H1 (cell line): ENCODE measurements around the gene ATP6V0A1. TPM values are rescaled to one million over a fixed set of nuclear protein-coding genes. Genes with fewer than 3 reads are reported as not detected.

Source experiments
- CHD1 ChIP-seq: IDR thresholded peaks from 2 replicates; pipeline ENCODE4 v1.6.1; 2012; ENCODE audit warnings: low read depth, low read length, improper control_type of control experiment
- CHD7 ChIP-seq: fragments of 300-600 bp; sonication (generic); IDR thresholded peaks from 2 replicates; pipeline ENCODE4 v1.7.1; 2012; ENCODE audit warnings: low read length, moderate library complexity, mild to moderate bottlenecking, inconsistent platforms; ENCODE audit not compliant: insufficient replicate concordance
- USF2 ChIP-seq: IDR thresholded peaks from 2 replicates; pipeline ENCODE4 v1.6.1; 2011; ENCODE audit warnings: low read length, improper control_type of control experiment
- polyA plus RNA-seq, 7 experiments: library from polyadenylated mRNA; depleted of rRNA in 3 of 7; stranded (reverse) in 5 of 7; unstranded in 2 of 7; fragments of >200 nt in 5 of 7; fragments of 200-250 nt in 2 of 7; gene quantifications; 1 replicate in 5 of 7; 2 replicates in 1 of 7; 4 replicates in 1 of 7; pipeline versions ENCODE4 v1.2.1 to v1.2.3, GENCODE V29; 2011 to 2013; ENCODE audit warnings: missing spikeins in 2 of 7, mixed read lengths in 2 of 7
- total RNA-seq: library from RNA; stranded (reverse); fragmentation: NEBNext Ultra II Directional; extraction: Animal tissue kit (Norgen Biotek cat#: 25700); gene quantifications from 2 replicates; pipeline ENCODE4 v1.2.1, GENCODE V29; 2021

The ATP6V0A1 gene
- total and polyA plus RNA-seq, 2 of the 8 experiments (the other 6 are each of a cell fraction or from before 2014, with no cell fraction given) = 55.3 to 63.4 TPM

GRCh38 chr17:42509409-42509808 lies 50.7 kb downstream of the ATP6V0A1 start (continued):
- TF ChIP-seq CHD7 (no peak), CHD1 (no peak), USF2 (no peak)
